Nucleus accumbens (tissue), 56 donors: ENCODE data around the gene TRIM39.
"Not testable (repeated sequence)": the region's sequence is repeated elsewhere in the genome, so short reads cannot be mapped to it uniquely, and the experiment has no call there.

Source experiments
- DNase-seq, 56 donors: peaks; one replicate each; lab custom pipeline; 2025; lab: John Stamatoyannopoulos, UW

Gene TRIM39

DNA sequence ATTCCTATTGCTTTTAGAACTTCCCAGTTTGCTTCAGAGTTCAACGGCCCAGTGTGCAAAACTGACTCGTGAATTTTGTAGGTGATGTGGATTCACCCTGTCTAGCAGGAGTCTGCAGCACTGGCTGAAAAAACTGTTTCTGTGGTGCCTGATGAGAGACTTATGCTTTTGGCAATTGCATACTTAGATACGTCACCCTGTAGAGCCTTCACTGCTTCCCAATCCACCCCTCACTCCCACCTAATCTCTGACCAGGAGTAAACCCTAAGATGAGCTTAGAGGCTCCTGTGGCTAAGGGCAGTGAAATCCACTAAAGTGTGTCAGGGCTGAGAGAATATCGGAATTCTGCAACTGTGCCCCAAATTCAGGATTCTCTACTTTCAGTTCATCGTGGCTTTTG lies 32.5 kb downstream of the TRIM39 start:
- no peak for DNase-seq

DNA sequence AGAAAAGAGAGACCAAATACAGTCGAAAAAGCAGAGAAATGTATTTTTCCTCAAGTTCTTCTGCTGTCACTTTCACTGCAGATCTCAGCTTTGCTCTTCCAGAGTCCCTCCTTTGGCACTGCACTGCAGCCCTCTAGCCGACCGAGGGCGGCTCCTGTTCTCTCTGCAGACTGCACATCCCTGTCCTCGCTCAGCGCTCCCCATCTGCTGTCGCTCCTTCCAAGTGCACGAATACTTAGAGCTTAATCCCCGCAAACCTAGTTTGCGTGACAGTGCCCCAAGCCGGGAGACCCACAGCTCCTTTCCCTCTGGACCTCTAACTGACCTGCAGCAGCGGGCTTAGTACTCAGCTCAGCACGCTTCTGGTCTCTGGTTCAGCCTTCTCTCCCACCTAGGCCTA lies 33.4 kb downstream of the TRIM39 start:
- DNase-seq, result no peak

DNA sequence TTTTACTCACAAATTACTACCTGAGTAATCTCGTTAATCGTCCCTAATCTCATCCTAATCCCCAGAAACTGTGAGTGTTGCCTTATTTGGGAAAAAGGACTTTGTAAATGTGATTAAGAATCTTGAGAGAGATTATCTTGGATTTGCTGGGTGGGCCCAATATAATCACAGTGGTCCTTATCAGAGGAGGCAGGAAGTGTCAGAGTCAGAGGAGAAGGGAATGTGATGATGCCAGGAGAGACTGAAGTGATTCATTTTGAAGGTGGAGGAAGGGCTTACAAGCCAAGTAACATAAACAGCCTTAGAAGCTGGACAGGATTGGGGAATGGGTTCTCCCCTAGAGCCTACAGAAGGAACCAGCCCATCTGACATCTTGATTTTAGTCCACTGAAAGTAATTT lies 34.9 kb downstream of the TRIM39 start:
- DNase-seq, result no peak

DNA sequence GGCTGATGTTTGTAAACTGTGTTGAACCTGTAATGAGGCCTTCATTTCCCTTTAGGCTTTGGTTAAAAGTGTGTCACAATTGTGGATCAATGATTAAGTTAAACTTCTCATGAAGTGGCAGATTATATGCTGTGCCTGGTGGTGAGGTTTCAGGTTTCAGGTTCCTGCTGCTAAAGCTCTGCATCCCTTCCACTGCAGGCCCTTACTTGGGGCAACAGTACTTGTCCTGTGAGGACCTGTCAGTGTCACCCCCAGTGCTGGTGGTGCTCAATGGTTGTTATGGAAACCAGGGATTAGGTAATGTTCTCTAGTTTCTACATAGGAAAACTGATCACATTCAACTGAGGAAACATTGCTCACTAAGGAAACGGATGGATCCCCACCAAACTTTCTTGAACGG lies 36.7 kb downstream of the TRIM39 start:
- no peak for DNase-seq

DNA sequence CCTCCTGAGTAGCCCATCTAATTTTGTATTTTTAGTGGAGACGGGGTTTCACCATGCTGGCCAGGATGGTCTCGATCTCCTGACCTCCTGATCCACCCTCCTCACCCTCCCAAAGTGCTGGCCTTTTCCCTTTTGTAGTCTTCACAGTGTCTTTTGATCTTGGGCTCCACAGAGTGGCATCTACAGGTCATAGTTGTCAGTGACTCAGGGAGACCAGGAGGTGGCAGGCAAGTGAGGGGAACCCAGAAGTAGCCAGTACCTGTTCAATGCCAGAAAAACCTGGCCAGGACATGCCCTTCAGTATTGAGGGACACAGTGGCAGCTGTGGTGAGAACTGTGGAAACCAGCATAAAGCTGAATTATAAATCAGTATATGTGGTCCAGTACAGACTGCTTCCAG lies 37.9 kb downstream of the TRIM39 start:
- no peak for DNase-seq

DNA sequence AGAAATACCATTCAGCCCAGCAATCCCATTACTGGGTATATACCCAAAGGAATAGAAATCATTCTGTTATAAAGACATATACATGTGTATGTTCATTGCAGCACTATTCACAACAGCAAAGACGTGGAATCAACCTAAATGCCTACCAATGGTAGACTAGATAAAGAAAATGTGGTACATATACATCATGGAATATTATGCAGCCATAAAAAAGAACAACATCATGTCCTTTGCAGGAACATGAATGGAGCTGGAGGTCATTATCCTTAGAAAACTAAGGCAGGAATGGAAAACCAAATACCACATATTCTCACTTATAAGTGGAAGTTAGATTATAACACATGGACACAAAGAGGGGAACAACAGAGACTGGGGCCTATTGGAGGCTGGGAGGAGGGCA lies 42.6 kb downstream of the TRIM39 start:
- DNase-seq, result not testable (repeated sequence)

DNA sequence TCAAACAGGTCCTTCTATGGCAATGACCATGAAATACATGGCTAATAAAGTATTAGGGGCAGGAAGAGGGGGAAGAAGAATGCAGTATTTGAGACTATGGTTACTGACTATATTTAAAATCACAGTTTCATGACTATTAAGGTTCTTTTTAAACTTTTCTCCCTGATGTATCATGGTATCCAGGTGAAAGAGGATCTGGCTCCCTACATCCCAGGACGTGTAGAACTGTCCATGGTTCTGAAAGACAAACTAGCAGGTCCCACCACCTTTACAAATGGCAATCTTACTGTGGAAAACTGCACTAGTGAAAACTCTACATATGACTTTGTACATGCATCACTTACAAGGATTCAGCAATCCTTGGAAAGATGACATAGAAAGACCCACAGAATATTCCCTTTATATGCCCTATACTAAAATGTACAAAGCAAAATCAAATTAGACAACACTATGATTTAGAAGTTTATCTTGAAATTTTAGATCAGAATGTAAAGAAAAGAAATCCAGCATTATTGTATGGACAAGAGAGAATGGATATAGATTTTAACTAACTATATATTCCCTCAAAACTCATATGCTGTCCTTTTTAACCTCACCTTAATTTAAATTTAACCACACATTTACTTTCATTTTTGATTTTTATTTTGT lies 51.7 kb downstream of the TRIM39 start:
- no peak for DNase-seq

DNA sequence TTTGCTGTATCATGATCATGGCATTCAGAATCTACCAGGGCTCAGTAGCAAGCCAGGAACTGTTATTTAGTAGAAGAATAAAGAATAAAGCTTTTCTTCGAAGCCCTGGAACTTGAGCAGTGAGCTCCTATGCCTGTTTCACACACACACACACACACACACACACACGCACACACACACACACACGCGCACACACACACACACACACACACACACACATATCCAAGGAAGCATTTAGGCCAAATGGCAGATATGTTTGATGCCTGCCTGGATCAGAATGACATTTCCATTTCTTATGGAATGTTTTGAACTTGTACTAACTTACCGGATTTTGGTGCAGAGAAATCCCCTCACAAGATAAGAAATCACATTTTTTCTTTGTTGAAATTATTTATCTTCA lies 53.7 kb downstream of the TRIM39 start:
- DNase-seq, result no peak

DNA sequence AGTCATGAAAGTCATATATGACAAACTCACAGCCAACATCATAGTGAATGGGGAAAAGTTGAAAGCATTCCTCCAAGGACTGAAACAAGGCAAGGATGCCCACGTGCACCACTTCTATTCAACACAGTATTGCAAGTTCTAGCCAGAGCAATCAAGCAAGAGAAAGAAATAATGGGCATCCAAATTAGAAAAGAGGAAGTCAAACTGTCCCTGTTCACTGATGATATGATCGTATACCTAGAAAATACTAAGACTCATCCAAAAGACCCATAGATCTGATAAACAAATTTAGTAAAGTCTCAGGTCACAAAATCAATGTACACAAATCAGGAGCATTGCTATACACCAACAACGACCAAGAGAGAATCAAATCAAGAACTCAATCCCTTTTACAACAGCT lies 59.4 kb downstream of the TRIM39 start:
- no peak for DNase-seq

DNA sequence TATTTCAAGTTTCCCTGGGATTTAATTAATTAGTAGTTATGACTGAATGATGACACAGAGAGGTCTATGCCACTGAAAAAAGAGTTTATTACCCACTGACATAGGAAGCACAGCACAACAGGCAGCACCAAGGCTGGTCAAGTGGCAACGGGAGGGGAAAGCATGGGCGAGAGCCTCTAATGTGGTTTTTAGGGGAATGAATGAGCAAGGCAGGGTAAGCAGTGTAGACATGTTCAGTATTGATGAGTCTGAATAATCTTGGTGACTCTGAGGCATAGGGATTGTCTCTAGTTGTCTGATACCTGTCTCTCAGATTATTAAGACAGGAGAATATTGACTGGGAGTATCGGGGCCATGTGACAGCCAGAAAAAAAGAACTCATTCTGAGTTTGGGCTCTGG lies 64.5 kb downstream of the TRIM39 start:
- DNase-seq, result no peak
